Panc1 (cell line): ENCODE results near the gene GPR107. TPM values are rescaled to one million over a fixed set of nuclear protein-coding genes. Genes with fewer than 3 reads are reported as not detected.

ENCODE experiments used
- ATAC-seq: fragments of 200-7000 bp; cut with Tn5 transposase; 2 replicates; pipeline ENCODE4 v1.9.1; 2020; ENCODE audit warnings: mild to moderate bottlenecking, moderate library complexity
- BruUV-seq: library from RNA; stranded (reverse); fragments of 400-500 nt; replicated peaks from 2 replicates; lab custom pipeline; 2021; lab: Mats Ljungman, UMichigan
- CTCF ChIA-PET: fragments of 300-600 bp; sonication (Branson Sonifier 250); formaldehyde crosslinking; loops from one replicate; lab custom pipeline; 2022; ENCODE audit warnings: antibody characterized with exemption; lab: Charles Lee
- POLR2A ChIA-PET: fragments of 300-600 bp; sonication (Branson Sonifier 250); formaldehyde crosslinking; loops from one replicate; lab custom pipeline; 2022; ENCODE audit warnings: antibody characterized with exemption; lab: Charles Lee
- DNase-seq: peaks from one replicate; pipeline ENCODE4 v3.0.0-alpha.2; 2010; ENCODE audit warnings: low read depth, low spot score
- H3K27ac ChIP-seq: 2 replicates; pipeline ENCODE4 v1.5.1; 2011; ENCODE audit warnings: mild to moderate bottlenecking, low read length, inconsistent platforms
- H3K27me3 ChIP-seq: fragments of 200-500 bp; sonication (Bioruptor generic); 2 replicates; pipeline ENCODE4 v1.6.0; 2014; ENCODE audit warnings: low read length, inconsistent platforms; ENCODE audit not compliant: control insufficient read depth, insufficient read depth
- H3K36me3 ChIP-seq: fragments of 200-500 bp; sonication (Bioruptor generic); 2 replicates; pipeline ENCODE4 v1.5.1; 2014; ENCODE audit warnings: inconsistent platforms, mild to moderate bottlenecking, low read length, moderate library complexity; ENCODE audit not compliant: control insufficient read depth, insufficient read depth
- H3K4me1 ChIP-seq: 2 replicates; pipeline ENCODE4 v1.5.1; 2011; ENCODE audit warnings: inconsistent platforms, mild to moderate bottlenecking, low read length, moderate library complexity; ENCODE audit not compliant: control insufficient read depth, insufficient read depth
- H3K4me3 ChIP-seq, 2 experiments: 2 replicates each; pipeline ENCODE4 v1.5.1; 2011 to 2012; ENCODE audit warnings: low read depth in 2 of 2, low read length in 2 of 2, mild to moderate bottlenecking in 2 of 2, inconsistent platforms in 1 of 2, moderate library complexity in 1 of 2
- H3K9me3 ChIP-seq: fragments of 200-500 bp; sonication (Bioruptor generic); 2 replicates; pipeline ENCODE4 v1.5.1; 2014; ENCODE audit warnings: low read depth, mild to moderate bottlenecking, inconsistent platforms, low read length, moderate library complexity; ENCODE audit not compliant: control insufficient read depth, insufficient read depth
- CTCF ChIP-seq: fragments of 450-650 bp; IDR thresholded peaks from 2 replicates; pipeline ENCODE4 v1.5.1; 2017; ENCODE audit warnings: mild to moderate bottlenecking
- POLR2AphosphoS5 ChIP-seq: IDR thresholded peaks from 2 replicates; pipeline ENCODE4 v1.6.1; 2012; ENCODE audit warnings: mild to moderate bottlenecking, low read depth, low read length, moderate library complexity
- REST ChIP-seq, 2 experiments: IDR thresholded peaks; 2 replicates each; pipeline ENCODE4 v1.6.1; 2011 to 2012; ENCODE audit warnings: low read depth in 2 of 2, control low read depth in 1 of 2, low read length in 1 of 2, mild to moderate bottlenecking in 1 of 2, moderate library complexity in 1 of 2; ENCODE audit not compliant: insufficient read depth in 1 of 2
- SIN3A ChIP-seq: IDR thresholded peaks from 2 replicates; pipeline ENCODE4 v1.6.1; 2012; ENCODE audit warnings: low read depth, mild to moderate bottlenecking, low read length, moderate library complexity, borderline replicate concordance; ENCODE audit not compliant: insufficient read depth
- TCF7L2 ChIP-seq: IDR thresholded peaks from 2 replicates; pipeline ENCODE4 v1.6.1; 2011; ENCODE audit warnings: mild to moderate bottlenecking, low read depth, low read length, inconsistent platforms
- in situ Hi-C: cut with HindIII; loops from 2 replicates; pipeline ENCODE4 v1.10.0; 2016; ENCODE audit warnings: low sequenced_read_pairs, low pct_unique_long_range_greater_than_20kb
- intact Hi-C: fragments of 100-400 bp; cut with micrococcal nuclease; formaldehyde crosslinking; loops from one replicate; pipeline ENCODE4 v1.10.0; 2022; ENCODE audit not compliant: unreplicated experiment
- total RNA-seq: library from RNA; stranded (reverse); gene quantifications from one replicate; pipeline ENCODE4 v1.2.1, GENCODE V29; 2021; ENCODE audit not compliant: unreplicated experiment

GPR107 gene
- total RNA-seq, 1 experiment from 2014 or later, result 43.0 TPM

GRCh38 chr9:130172161-130172857 is 118.6 kb downstream of the GPR107 start, which contains the start of gene NCS1:
NCS1 (plus strand) TSS chr9:130172404; CDS start chr9:130172664, 260 bp downstream.
- CTCF ChIA-PET, result no interaction called here
- Histone ChIP-seq H3K4me3 (peak within 1 kb of the TSS; percentile 50 to 51), H3K27ac (peak within 1 kb of the TSS; percentile 39; the same call in 1 of the 2 replicates), H3K9me3 (no peaks in the 10 kb centered on the region), H3K36me3 (no peaks in the 10 kb centered on the region; the same call in 1 of the 2 replicates), H3K4me1 (no peaks in the 10 kb centered on the region), H3K27me3 (no peaks in the 10 kb centered on the region)
- ATAC-seq (peak; percentile 92), DNase-seq (no peak)
- in situ Hi-C loops (no loop called here), intact Hi-C loops (no loop called here)
- BruUV-seq, result no TSS peak
- POLR2A ChIA-PET, result interaction anchor here (0.6 kb wide), 1 partner anchor 73 kb away, joined by 3 read pairs; no protein-coding TSS in a partner anchor
- TF ChIP-seq POLR2AphosphoS5, result no peak
- TF ChIP-seq TCF7L2, result no peak
- no peak for TF ChIP-seq CTCF
- TF ChIP-seq SIN3A, result no peak
- TF ChIP-seq REST (IDR thresholded peaks at IDR 0.05; ENCODE audit: insufficient read depth in 1 of 2, low read depth in 2 of 2, low read length in 1 of 2), result no peak

GRCh38 chr9:130172858-130173665 is 119.4 kb downstream of the GPR107 start:
- in situ Hi-C loops (no loop called here), intact Hi-C loops (no loop called here)
- ChIA-PET CTCF (interaction anchor here (0.6 kb wide), 1 partner anchor 63 kb away, joined by 7 read pairs; no protein-coding TSS in a partner anchor), POLR2A (no interaction called here)
- ATAC-seq (peak; percentile 22; the same call in 1 of the 2 replicates), DNase-seq (no peak)
- BruUV-seq, result no TSS peak
- H3K4me3 ChIP-seq, result peak overlapping the region; percentile 45 to 50
- H3K27me3 ChIP-seq, result no peaks in the 10 kb centered on the region
- H3K4me1 ChIP-seq, result no peaks in the 10 kb centered on the region
- H3K27ac ChIP-seq, result no peak overlapping the region
- H3K36me3 ChIP-seq, result no peaks in the 10 kb centered on the region; the same call in 1 of the 2 replicates
- no peaks in the 10 kb centered on the region for H3K9me3 ChIP-seq
- TF ChIP-seq TCF7L2, result no peak
